ENCODE results near the gene GOLIM4. TPM values are rescaled to one million over a fixed set of nuclear protein-coding genes. Genes with fewer than 3 reads are reported as not detected.

Gene GOLIM4
- total RNA-seq, 4 donors from 2014 or later, result 35.9 to 59.0 (median 52.0) TPM

DNA sequence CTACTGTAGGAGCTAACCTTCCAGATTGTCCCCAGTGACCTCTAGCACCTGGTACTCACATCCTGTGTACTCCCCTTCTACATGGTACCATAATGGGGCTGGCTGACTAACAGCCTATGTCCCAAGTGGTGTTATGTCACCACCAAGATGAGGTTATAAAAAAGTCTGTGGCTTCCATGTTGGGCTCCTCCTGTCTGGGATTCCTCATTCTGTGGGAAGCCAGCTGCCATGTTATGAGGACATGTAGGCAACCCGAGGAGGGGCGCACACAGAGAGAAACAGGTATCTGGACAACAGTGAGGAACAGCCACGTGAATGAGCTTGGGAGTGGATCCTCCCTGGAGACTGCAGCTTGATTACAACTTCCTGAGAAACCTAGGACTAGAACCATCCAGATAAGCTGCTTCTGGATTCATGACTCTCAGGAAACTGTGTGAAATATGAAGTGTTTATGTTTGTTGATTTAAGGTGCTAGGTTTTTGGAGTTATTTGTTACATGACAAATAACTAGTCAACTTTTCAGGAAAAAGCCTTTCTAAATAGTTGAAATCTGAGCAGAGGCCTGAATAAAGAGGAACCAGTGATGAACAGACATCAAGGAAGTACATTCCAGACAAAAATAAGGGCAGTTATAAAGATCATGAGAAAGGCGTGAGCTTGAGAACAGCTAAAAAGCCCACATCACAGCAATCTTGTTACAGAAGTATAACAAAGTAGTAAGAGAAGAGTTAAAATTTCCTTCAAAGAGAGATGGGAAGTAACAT is 21.7 kb downstream of the GOLIM4 start:
- H3K27me3 ChIP-seq, result no peaks in the 10 kb centered on the region

DNA sequence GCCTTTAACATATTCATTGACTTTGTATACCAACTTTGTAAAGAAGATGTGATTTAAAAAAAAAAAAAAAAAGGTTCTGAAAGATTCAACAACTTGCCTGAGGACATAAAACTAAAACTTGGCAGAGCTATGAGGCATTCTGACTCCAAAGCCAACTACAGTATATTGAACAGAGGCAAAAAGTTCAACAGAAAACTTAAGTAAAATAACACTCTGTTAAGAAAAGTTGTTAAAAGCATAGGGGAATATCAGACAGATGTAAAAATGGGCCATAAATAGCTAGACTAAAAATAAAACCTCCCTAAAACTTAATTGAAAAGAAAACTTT is 23.4 kb downstream of the GOLIM4 start:
- TF ChIP-seq, protein P1, sequence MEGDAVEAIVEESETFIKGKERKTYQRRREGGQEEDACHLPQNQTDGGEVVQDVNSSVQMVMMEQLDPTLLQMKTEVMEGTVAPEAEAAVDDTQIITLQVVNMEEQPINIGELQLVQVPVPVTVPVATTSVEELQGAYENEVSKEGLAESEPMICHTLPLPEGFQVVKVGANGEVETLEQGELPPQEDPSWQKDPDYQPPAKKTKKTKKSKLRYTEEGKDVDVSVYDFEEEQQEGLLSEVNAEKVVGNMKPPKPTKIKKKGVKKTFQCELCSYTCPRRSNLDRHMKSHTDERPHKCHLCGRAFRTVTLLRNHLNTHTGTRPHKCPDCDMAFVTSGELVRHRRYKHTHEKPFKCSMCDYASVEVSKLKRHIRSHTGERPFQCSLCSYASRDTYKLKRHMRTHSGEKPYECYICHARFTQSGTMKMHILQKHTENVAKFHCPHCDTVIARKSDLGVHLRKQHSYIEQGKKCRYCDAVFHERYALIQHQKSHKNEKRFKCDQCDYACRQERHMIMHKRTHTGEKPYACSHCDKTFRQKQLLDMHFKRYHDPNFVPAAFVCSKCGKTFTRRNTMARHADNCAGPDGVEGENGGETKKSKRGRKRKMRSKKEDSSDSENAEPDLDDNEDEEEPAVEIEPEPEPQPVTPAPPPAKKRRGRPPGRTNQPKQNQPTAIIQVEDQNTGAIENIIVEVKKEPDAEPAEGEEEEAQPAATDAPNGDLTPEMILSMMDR (IDR thresholded peaks at IDR 0.05), result no peak
- TF ChIP-seq POLR2A (IDR thresholded peaks at IDR 0.05), result no peak
- no peak for TF ChIP-seq EP300 (IDR thresholded peaks at IDR 0.05)
- no peak for DNase-seq (ENCODE audit: low spot score in 2 of 2)
- Histone ChIP-seq H3K9me3 (no peaks in the 10 kb centered on the region), H3K27me3 (no peaks in the 10 kb centered on the region), H3K4me3 (no peak overlapping the region), H3K36me3 (no peaks in the 10 kb centered on the region), H3K4me1 (peaks cover 0 to 8% (median 0%) of the 10 kb centered on the region in 4 donors), H3K27ac (no peak overlapping the region)

More for the DNA sequence above, 21.7 kb downstream of the GOLIM4 start:
- TF ChIP-seq POLR2A (IDR thresholded peaks at IDR 0.05), result no peak
- TF ChIP-seq EP300 (IDR thresholded peaks at IDR 0.05), result no peak
- TF ChIP-seq, protein P1 (IDR thresholded peaks at IDR 0.05), result no peak
- DNase-seq (ENCODE audit: low spot score in 2 of 2), result no peak
- peak overlapping the region in 1 of 4 donors; percentile 34 for H3K27ac ChIP-seq
- H3K36me3 ChIP-seq, result no peaks in the 10 kb centered on the region
- H3K4me1 ChIP-seq, result peaks cover 0 to 8% (median 0%) of the 10 kb centered on the region in 4 donors
- no peaks in the 10 kb centered on the region for H3K9me3 ChIP-seq
- no peak overlapping the region for H3K4me3 ChIP-seq
- 76 to 80% methylated on average over 4 of the region's 4 CpGs for WGBS, 2 donors

DNA sequence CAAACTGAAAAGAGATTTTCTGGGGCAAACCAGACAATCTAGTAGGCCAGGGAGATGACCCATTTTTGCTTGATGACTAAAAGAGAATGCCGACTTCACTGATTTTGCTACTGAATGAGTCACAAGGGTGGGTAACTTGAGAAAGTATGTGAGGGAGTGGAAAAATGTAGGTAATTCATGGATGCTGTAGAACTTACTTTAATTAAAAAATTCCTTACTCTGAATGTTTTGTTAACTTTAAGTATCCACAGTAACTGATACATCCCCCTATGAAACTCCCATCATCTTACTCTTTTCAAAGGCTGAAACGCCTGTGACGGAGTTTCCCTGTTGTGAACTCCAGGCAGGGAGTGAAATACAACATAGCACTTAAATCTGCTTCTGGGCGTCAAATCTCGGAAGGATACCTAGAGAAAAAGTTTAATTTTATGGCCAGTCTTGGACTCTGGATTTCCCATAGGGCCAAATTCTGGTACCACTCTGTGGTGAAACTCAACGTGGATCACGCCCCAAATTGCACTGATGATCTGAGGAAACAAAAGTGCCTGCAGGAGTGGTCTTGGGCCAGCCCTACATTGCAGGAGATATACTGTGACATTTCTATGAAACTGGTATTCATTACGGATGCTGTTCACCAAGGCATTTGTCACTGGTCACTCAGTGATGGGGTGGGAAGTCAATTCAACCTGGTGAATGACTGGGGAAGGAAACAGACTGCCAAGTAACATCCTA is 24.0 kb downstream of the GOLIM4 start:
- DNase-seq (ENCODE audit: low spot score in 2 of 2), result no peak
- TF ChIP-seq POLR2A (IDR thresholded peaks at IDR 0.05), result no peak
- no peak for TF ChIP-seq EP300 (IDR thresholded peaks at IDR 0.05)
- TF ChIP-seq, protein P1 (IDR thresholded peaks at IDR 0.05), result no peak
- WGBS, 2 donors, result 81% methylated on average over 8 of the region's 8 CpGs

DNA sequence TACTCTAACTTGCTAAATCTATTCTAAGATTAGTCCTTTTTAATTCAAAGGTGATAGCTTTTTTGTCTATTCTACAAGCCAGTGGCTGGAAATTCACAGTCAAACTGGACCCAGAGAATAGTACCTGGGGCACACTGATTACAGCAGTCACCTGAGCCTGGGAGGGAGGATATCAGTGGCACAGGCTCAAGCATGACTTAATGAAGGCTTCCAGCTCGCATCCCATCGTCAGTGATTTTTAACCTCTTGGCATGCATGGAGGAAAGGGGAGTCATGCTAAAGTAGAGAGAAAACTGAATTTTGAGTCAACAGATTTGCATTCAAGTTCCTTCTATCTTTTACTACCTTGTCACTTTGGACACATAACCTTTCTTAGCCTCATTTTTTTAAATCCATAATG is 24.8 kb downstream of the GOLIM4 start:
- no peak overlapping the region for H3K4me3 ChIP-seq
- H3K27ac ChIP-seq, result peak overlapping the region in 2 of 4 donors; percentile 8 to 20
- TF ChIP-seq EP300 (IDR thresholded peaks at IDR 0.05) (no peak), POLR2A (IDR thresholded peaks at IDR 0.05) (no peak)
- TF ChIP-seq, protein P1 (IDR thresholded peaks at IDR 0.05), result no peak
- no peaks in the 10 kb centered on the region for H3K36me3 ChIP-seq
- H3K27me3 ChIP-seq, result no peaks in the 10 kb centered on the region
- DNase-seq (ENCODE audit: low spot score in 2 of 2), result no peak
- 67 to 79% methylated on average over 2 of the region's 2 CpGs for WGBS, 2 donors
- H3K4me1 ChIP-seq, result peaks cover 0 to 13% (median 0%) of the 10 kb centered on the region in 4 donors
- no peaks in the 10 kb centered on the region for H3K9me3 ChIP-seq

More for the DNA sequence above, 24.0 kb downstream of the GOLIM4 start:
- Histone ChIP-seq H3K9me3 (no peaks in the 10 kb centered on the region), H3K27ac (peak overlapping the region in 1 of 4 donors; percentile 20), H3K27me3 (no peaks in the 10 kb centered on the region), H3K4me3 (no peak overlapping the region), H3K4me1 (peaks cover 0 to 8% (median 0%) of the 10 kb centered on the region in 4 donors), H3K36me3 (no peaks in the 10 kb centered on the region)

DNA sequence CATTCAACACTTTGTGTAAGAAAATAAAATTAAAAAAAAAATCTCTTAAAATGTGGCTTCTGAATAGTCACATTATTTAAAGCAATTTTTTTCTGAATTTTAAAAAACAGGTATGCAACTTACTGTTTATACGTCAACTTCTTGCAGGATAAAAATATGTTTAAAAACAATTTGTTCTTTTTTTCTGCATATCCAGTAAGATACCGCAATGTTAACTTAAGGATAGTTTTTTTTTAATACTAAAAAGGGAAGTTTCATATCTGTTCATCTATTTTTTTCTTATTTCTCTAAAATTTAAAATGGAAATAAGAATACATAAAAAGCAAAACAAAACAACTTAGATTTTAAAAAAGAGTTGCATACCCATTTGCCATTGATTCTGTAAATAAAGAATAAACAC is 27.4 kb downstream of the GOLIM4 start:
- no peak overlapping the region for H3K4me3 ChIP-seq
- DNase-seq (ENCODE audit: low spot score in 2 of 2), result no peak
- TF ChIP-seq EP300 (IDR thresholded peaks at IDR 0.05), result no peak
- no peak for TF ChIP-seq POLR2A (IDR thresholded peaks at IDR 0.05)
- TF ChIP-seq, protein P1 (IDR thresholded peaks at IDR 0.05), result no peak
- H3K4me1 ChIP-seq, result peaks cover 0 to 38% (median 3%) of the 10 kb centered on the region in 4 donors
- no peaks in the 10 kb centered on the region for H3K36me3 ChIP-seq
- no peak overlapping the region for H3K27ac ChIP-seq
- no peaks in the 10 kb centered on the region for H3K9me3 ChIP-seq
- H3K27me3 ChIP-seq, result no peaks in the 10 kb centered on the region
- 83 to 89% methylated on average over 2 of the region's 2 CpGs for WGBS, 2 donors
